ENCODE results near the gene GOLGA6A.

The GOLGA6A gene

DNA sequence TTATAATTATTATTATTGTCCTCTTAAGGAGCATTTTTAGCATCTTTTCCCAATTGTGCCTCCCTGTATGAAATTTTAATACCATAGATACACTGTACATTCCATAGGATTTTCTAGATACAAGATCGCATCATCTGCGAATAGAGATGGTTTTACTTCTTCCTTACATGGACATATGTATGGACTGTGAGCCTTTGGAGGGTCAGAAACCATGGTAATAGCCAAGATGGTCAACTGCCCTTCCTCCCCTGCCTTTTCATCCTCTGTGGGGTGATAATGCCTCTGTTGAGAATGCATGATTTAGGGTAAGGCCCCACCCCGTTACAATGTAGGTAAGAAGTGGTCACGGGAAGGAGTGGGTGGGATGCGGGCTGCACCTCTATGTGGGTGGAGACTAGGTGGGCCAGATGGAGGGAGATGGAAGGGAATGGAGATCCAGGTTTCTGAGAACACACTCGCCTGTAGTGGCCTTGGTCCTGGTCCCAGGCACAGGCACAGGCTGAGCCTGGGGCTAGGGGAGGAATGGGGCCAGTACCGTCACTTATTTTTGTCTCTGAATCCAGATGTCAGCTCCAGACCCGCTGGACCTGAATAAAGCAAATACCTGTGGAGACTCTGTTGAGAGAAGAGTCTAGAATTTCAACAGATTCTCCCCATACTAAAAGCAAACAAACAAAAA is 31.7 kb downstream of the GOLGA6A start:
- no peak overlapping the region for H2AFZ ChIP-seq (ENCODE audit: low read depth, low read length, severe bottlenecking)
- no peaks in the 10 kb centered on the region for H3K36me3 ChIP-seq (ENCODE audit: low read length)
- no peaks in the 10 kb centered on the region for H3K79me2 ChIP-seq (ENCODE audit: insufficient read depth, low read length)
- no peaks in the 10 kb centered on the region for H3K27me3 ChIP-seq (ENCODE audit: low read length)
- no peak overlapping the region for H3K4me3 ChIP-seq (ENCODE audit: insufficient read depth, low read length, poor library complexity, severe bottlenecking)
- no peak overlapping the region for H3K4me2 ChIP-seq (ENCODE audit: low read depth, low read length, poor library complexity, severe bottlenecking)
- no peak overlapping the region for H3K9ac ChIP-seq (ENCODE audit: low read length)
- no peaks in the 10 kb centered on the region for H4K20me1 ChIP-seq (ENCODE audit: low read depth, low read length)
- no peaks in the 10 kb centered on the region for H3K9me2 ChIP-seq (replicated peaks; ENCODE audit: insufficient read depth, low read length)
- no peaks in the 10 kb centered on the region for H3F3A ChIP-seq (ENCODE audit: insufficient read depth)
- TF ChIP-seq EZH2phosphoT487 (conservative IDR thresholded peaks at IDR 0.05; ENCODE audit: low read length) (no peak), CTCF (IDR thresholded peaks at IDR 0.05; ENCODE audit: insufficient read depth, low read length, poor library complexity, severe bottlenecking) (no peak)
- no peaks in the 10 kb centered on the region for H3K9me3 ChIP-seq (ENCODE audit: insufficient read depth, low read length)
- no peak overlapping the region for H3K27ac ChIP-seq (ENCODE audit: low read depth, low read length)

- Histone ChIP-seq H3K36me3 (ENCODE audit: low read length) (no peaks in the 10 kb centered on the region), H3K4me3 (ENCODE audit: insufficient read depth, low read length, poor library complexity, severe bottlenecking) (no peak overlapping the region), H3K79me2 (ENCODE audit: insufficient read depth, low read length) (no peaks in the 10 kb centered on the region), H3K4me2 (ENCODE audit: low read depth, low read length, poor library complexity, severe bottlenecking) (no peak overlapping the region), H3K27ac (ENCODE audit: low read depth, low read length) (no peak overlapping the region), H2AFZ (ENCODE audit: low read depth, low read length, severe bottlenecking) (no peak overlapping the region), H4K20me1 (ENCODE audit: low read depth, low read length) (no peaks in the 10 kb centered on the region), H3K9me2 (replicated peaks; ENCODE audit: insufficient read depth, low read length) (no peaks in the 10 kb centered on the region), H3F3A (ENCODE audit: insufficient read depth) (no peaks in the 10 kb centered on the region), H3K9me3 (ENCODE audit: insufficient read depth, low read length) (no peaks in the 10 kb centered on the region), H3K27me3 (ENCODE audit: low read length) (no peaks in the 10 kb centered on the region), H3K9ac (ENCODE audit: low read length) (no peak overlapping the region)
- TF ChIP-seq EZH2phosphoT487 (conservative IDR thresholded peaks at IDR 0.05; ENCODE audit: low read length) (no peak), CTCF (IDR thresholded peaks at IDR 0.05; ENCODE audit: insufficient read depth, low read length, poor library complexity, severe bottlenecking) (no peak)
Observed at GRCh38 chr15:74050127-74050526, 32.2 kb downstream of the GOLGA6A start.

DNA sequence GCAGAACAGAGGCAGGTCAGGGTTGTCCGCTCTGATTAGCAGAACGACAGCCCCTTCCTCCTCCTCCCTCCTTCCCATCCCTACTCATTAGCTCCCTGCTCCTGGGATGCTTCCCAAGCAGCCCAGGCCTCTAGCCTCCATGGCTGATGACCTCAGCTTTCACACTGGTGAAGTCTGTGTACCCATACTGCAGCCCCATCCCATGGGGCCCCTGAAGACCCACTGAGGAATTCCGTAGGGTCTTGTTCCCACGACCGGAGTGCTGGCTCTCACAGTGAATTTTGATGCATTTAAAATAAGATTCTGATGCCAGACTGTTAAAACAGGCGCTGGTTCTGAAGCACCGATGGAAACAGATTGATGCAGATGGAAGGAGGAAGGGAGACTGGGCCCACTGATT is 36.1 kb downstream of the GOLGA6A start:
- no peak overlapping the region for H3K27ac ChIP-seq (ENCODE audit: low read depth, low read length)
- H3K36me3 ChIP-seq (ENCODE audit: low read length): no peaks in the 10 kb centered on the region
- no peak overlapping the region for H2AFZ ChIP-seq (ENCODE audit: low read depth, low read length, severe bottlenecking)
- H3F3A ChIP-seq (ENCODE audit: insufficient read depth): no peaks in the 10 kb centered on the region
- TF ChIP-seq CTCF (IDR thresholded peaks at IDR 0.05; ENCODE audit: insufficient read depth, low read length, poor library complexity, severe bottlenecking) (no peak), EZH2phosphoT487 (conservative IDR thresholded peaks at IDR 0.05; ENCODE audit: low read length) (no peak)
- H3K79me2 ChIP-seq (ENCODE audit: insufficient read depth, low read length): no peaks in the 10 kb centered on the region
- no peak overlapping the region for H3K9ac ChIP-seq (ENCODE audit: low read length)
- H3K4me2 ChIP-seq (ENCODE audit: low read depth, low read length, poor library complexity, severe bottlenecking): no peak overlapping the region
- H3K27me3 ChIP-seq (ENCODE audit: low read length): no peaks in the 10 kb centered on the region
- H3K9me2 ChIP-seq (replicated peaks; ENCODE audit: insufficient read depth, low read length): no peaks in the 10 kb centered on the region
- no peaks in the 10 kb centered on the region for H4K20me1 ChIP-seq (ENCODE audit: low read depth, low read length)
- H3K4me3 ChIP-seq (ENCODE audit: insufficient read depth, low read length, poor library complexity, severe bottlenecking): no peak overlapping the region
- no peaks in the 10 kb centered on the region for H3K9me3 ChIP-seq (ENCODE audit: insufficient read depth, low read length)

Measured in SU-DHL-6 (cell line).